Measurements from ENCODE around the gene KCTD14. TPM values are rescaled to one million over a fixed set of nuclear protein-coding genes. Genes with fewer than 3 reads are reported as not detected.

KCTD14 gene
- total RNA-seq, 4 donors from 2014 or later, result 0.68 to 2.2 (median 0.88) TPM

- no peak for TF ChIP-seq CTCF (IDR thresholded peaks at IDR 0.05; ENCODE audit: low read depth)
Observed at GRCh38 chr11:78065203-78065602, 42.1 kb upstream of the KCTD14 start.

- TF ChIP-seq CTCF (IDR thresholded peaks at IDR 0.05; ENCODE audit: low read depth), result no peak
Observed at GRCh38 chr11:78063440-78064181, 40.5 kb upstream of the KCTD14 start, which contains the start of gene THRSP. Gene THRSP, plus strand, starts transcription at chr11:78063861. Its CDS starts 21 bp downstream, at chr11:78063882.

GRCh38 chr11:78062671-78063070 lies 39.6 kb upstream of the KCTD14 start:
- TF ChIP-seq CTCF (IDR thresholded peaks at IDR 0.05; ENCODE audit: low read depth), result no peak

GRCh38 chr11:78061921-78062311 lies 38.8 kb upstream of the KCTD14 start:
- no peak for TF ChIP-seq CTCF (IDR thresholded peaks at IDR 0.05; ENCODE audit: low read depth)

GRCh38 chr11:78061088-78061920 lies 38.2 kb upstream of the KCTD14 start:
- no peak for TF ChIP-seq CTCF (IDR thresholded peaks at IDR 0.05; ENCODE audit: low read depth)

- TF ChIP-seq CTCF (IDR thresholded peaks at IDR 0.05; ENCODE audit: low read depth), result no peak
Observed at GRCh38 chr11:78060533-78060932, 37.5 kb upstream of the KCTD14 start.

GRCh38 chr11:78057462-78058055 lies 34.5 kb upstream of the KCTD14 start:
- TF ChIP-seq CTCF (IDR thresholded peaks at IDR 0.05; ENCODE audit: low read depth), result no peak

All from subcutaneous adipose tissue (tissue), 4 donors.